B cell (primary cell): ENCODE measurements around the gene GPC3. TPM values are rescaled to one million over a fixed set of nuclear protein-coding genes. Genes with fewer than 3 reads are reported as not detected.

Source experiments
- ATAC-seq: fragments of 200-7000 bp; cut with Tn5 transposase; one replicate; pipeline ENCODE4 v1.10.0; 2021; ENCODE audit warnings: low read depth, mild to moderate bottlenecking, moderate number of reproducible peaks, moderate library complexity
- CTCF ChIA-PET: fragments of 350-600 bp; sonication (Branson Sonifier 250); formaldehyde crosslinking; loops from one replicate; lab custom pipeline; 2021; ENCODE audit warnings: antibody characterized with exemption, inconsistent platforms; lab: Charles Lee
- POLR2A ChIA-PET: fragments of 350-600 bp; sonication (Branson Sonifier 250); formaldehyde crosslinking; loops from one replicate; lab custom pipeline; 2021; ENCODE audit warnings: antibody characterized with exemption; lab: Charles Lee
- DNase-seq: peaks from one replicate; pipeline ENCODE4 v3.0.0; 2013
- H2AFZ ChIP-seq: 2 replicates; pipeline ENCODE4 v1.6.1; 2012; ENCODE audit warnings: mild to moderate bottlenecking, low read depth, low read length; ENCODE audit not compliant: insufficient read depth, poor library complexity, severe bottlenecking
- H3K27ac ChIP-seq, 2 donors: 1 replicate in 1 of 2; 2 replicates in 1 of 2; pipeline ENCODE4 v1.5.1; 2012 to 2013; ENCODE audit warnings: low read length in 2 of 2, mild to moderate bottlenecking in 2 of 2, moderate library complexity in 1 of 2
- H3K27me3 ChIP-seq, 4 experiments: fragments of 200-600 bp in 1 of 4; sonication (generic) in 1 of 4; replicated peaks in 1 of 4; 1 replicate in 2 of 4; 2 replicates in 2 of 4; pipeline versions ENCODE4 v1.6.1 to v1.7.0; 2013 to 2016; ENCODE audit warnings: low read length in 3 of 4, mild to moderate bottlenecking in 2 of 4, mixed read lengths in 1 of 4, moderate library complexity in 1 of 4; ENCODE audit not compliant: insufficient read depth in 4 of 4, control insufficient read depth in 3 of 4; ENCODE audit errors: control extremely low read depth in 1 of 4
- H3K36me3 ChIP-seq, 2 experiments: replicated peaks in 1 of 2; 1 replicate in 1 of 2; 2 replicates in 1 of 2; pipeline versions ENCODE4 v1.6.1 to v1.7.1; 2013; ENCODE audit warnings: low read length in 1 of 2; ENCODE audit not compliant: insufficient read depth in 2 of 2, control insufficient read depth in 1 of 2; ENCODE audit errors: control extremely low read depth in 1 of 2, extremely low read depth in 1 of 2
- H3K4me1 ChIP-seq, 2 donors: fragments of 200-600 bp in 1 of 2; sonication (generic) in 1 of 2; 1 replicate in 1 of 2; 2 replicates in 1 of 2; pipeline versions ENCODE4 v1.5.1 to v1.6.1; 2013 to 2017; ENCODE audit warnings: low read length in 2 of 2; ENCODE audit not compliant: control insufficient read depth in 2 of 2, insufficient read depth in 2 of 2
- H3K4me2 ChIP-seq: replicated peaks from 2 replicates; pipeline ENCODE3; 2012; ENCODE audit warnings: mild to moderate bottlenecking, low read depth, low read length; ENCODE audit not compliant: poor library complexity, severe bottlenecking
- H3K4me3 ChIP-seq, 5 experiments: fragments of 200-600 bp in 1 of 5; sonication (generic) in 1 of 5; 1 replicate in 3 of 5; 2 replicates in 2 of 5; pipeline versions ENCODE4 v1.5.1 to v1.7.0; 2011 to 2016; ENCODE audit warnings: low read length in 4 of 5, mild to moderate bottlenecking in 4 of 5, low read depth in 2 of 5, control low read depth in 1 of 5, moderate library complexity in 1 of 5; ENCODE audit not compliant: insufficient read depth in 1 of 5; ENCODE audit errors: control extremely low read depth in 1 of 5, extremely low read depth in 1 of 5
- H3K79me2 ChIP-seq: fragments of 200-600 bp; sonication (generic); one replicate; pipeline ENCODE4 v1.6.0; 2016; ENCODE audit warnings: low read length; ENCODE audit not compliant: control insufficient read depth, insufficient read depth
- H3K9ac ChIP-seq: fragments of 200-600 bp; sonication (generic); 2 replicates; pipeline ENCODE4 v1.6.1; 2017; ENCODE audit warnings: mild to moderate bottlenecking, low read length, moderate library complexity
- H3K9me3 ChIP-seq, 3 donors: one replicate each; pipeline versions ENCODE4 v1.6.1 to v1.7.1; 2013; ENCODE audit warnings: low read length in 2 of 3; ENCODE audit not compliant: control insufficient read depth in 2 of 3, insufficient read depth in 1 of 3; ENCODE audit errors: control extremely low read depth in 1 of 3
- H4K20me1 ChIP-seq: 2 replicates; pipeline ENCODE4 v1.6.0; 2012; ENCODE audit warnings: mild to moderate bottlenecking, low read length; ENCODE audit not compliant: insufficient read depth, control insufficient read depth, poor library complexity, severe bottlenecking
- H3K27ac Mint-ChIP-seq: one replicate; pipeline ENCODE4 v1.8.0; 2021; ENCODE audit warnings: mixed read lengths
- H3K27me3 Mint-ChIP-seq: one replicate; pipeline ENCODE4 v1.8.0; 2021; ENCODE audit warnings: mixed read lengths
- H3K4me1 Mint-ChIP-seq: one replicate; pipeline ENCODE4 v1.8.0; 2021; ENCODE audit warnings: mixed read lengths
- H3K4me3 Mint-ChIP-seq: one replicate; pipeline ENCODE4 v1.8.0; 2021; ENCODE audit warnings: mixed read lengths
- H3K9me3 Mint-ChIP-seq: one replicate; pipeline ENCODE4 v1.8.0; 2022; ENCODE audit warnings: mixed read lengths; ENCODE audit not compliant: insufficient read depth
- CTCF ChIP-seq: fragments of 200-600 bp; IDR thresholded peaks from one replicate; pipeline ENCODE4 v1.8.0; 2022; ENCODE audit warnings: antibody characterized with exemption, mild to moderate bottlenecking
- EZH2 ChIP-seq: IDR thresholded peaks from 2 replicates; pipeline ENCODE4 v1.6.1; 2012; ENCODE audit warnings: borderline replicate concordance, low read depth, mild to moderate bottlenecking, moderate library complexity, low read length; ENCODE audit not compliant: insufficient read depth, poor library complexity, severe bottlenecking
- WGBS: methylation state at CpG from one replicate; pipeline ENCODE4 v1.1.5; 2013; ENCODE audit warnings: missing lambda C conversion rate; ENCODE audit not compliant: insufficient coverage; 5-methylcytosine and 5-hydroxymethylcytosine counted together
- intact Hi-C: fragments of 100-400 bp; cut with micrococcal nuclease; formaldehyde crosslinking; loops from one replicate; pipeline ENCODE4 v1.10.0; 2022
- polyA plus RNA-seq: library from polyadenylated mRNA; depleted of rRNA; stranded (reverse); fragments of >200 nt; gene quantifications from 2 replicates; pipeline ENCODE4 v1.2.3, GENCODE V29; 2012
- total RNA-seq, 2 donors: library from RNA; stranded (reverse); fragments of 120-200 nt in 1 of 2; gene quantifications; 1 replicate in 1 of 2; 2 replicates in 1 of 2; pipeline versions ENCODE4 v1.2.3 to v1.2.4, GENCODE V29; 2013 to 2022

The GPC3 gene
- total and polyA plus RNA-seq, 2 donors (not counting 1 experiment from before 2014, with no cell fraction given), result not detected

- no peaks in the 10 kb centered on the region for H3K36me3 ChIP-seq
- H3K27ac ChIP-seq, result no peak overlapping the region
- TF ChIP-seq EZH2 (no peak), CTCF (no peak)
- H3K4me2 ChIP-seq, result no peak overlapping the region
- ChIA-PET POLR2A (no interaction called here), CTCF (interaction anchor here (1.7 kb wide), 1 partner anchor 10 kb away, joined by 5 read pairs; no protein-coding TSS in a partner anchor)
- peaks cover 0 to 3% (median 0%) of the 10 kb centered on the region in 4 experiments for H3K27me3 ChIP-seq
- Mint-ChIP-seq H3K27me3 (no peaks in the 10 kb centered on the region), H3K27ac (no peak overlapping the region), H3K9me3 (no peaks in the 10 kb centered on the region), H3K4me3 (no peak overlapping the region), H3K4me1 (peaks cover 5% of the 10 kb centered on the region)
- no peaks in the 10 kb centered on the region for H3K79me2 ChIP-seq
- DNase-seq (no peak), ATAC-seq (no peak)
- H3K4me1 ChIP-seq, result no peaks in the 10 kb centered on the region
- no peak overlapping the region for H2AFZ ChIP-seq
- no peak overlapping the region for H3K4me3 ChIP-seq
- WGBS, result no CpG with 5 or more reads among the region's 2 CpGs
- H4K20me1 ChIP-seq, result no peaks in the 10 kb centered on the region
- H3K9ac ChIP-seq, result no peak overlapping the region
- intact Hi-C loops, result no loop called here
- no peaks in the 10 kb centered on the region for H3K9me3 ChIP-seq
Observed at GRCh38 chrX:133850399-133850798, 135.0 kb downstream of the GPC3 start.

- no peak overlapping the region for H3K27ac ChIP-seq
- no peaks in the 10 kb centered on the region for H3K27me3 Mint-ChIP-seq
- no peak for ATAC-seq
- H2AFZ ChIP-seq, result no peak overlapping the region
- H3K4me1 ChIP-seq, result no peaks in the 10 kb centered on the region
- CTCF ChIA-PET, result no interaction called here
- no peak for TF ChIP-seq EZH2
- no peak for TF ChIP-seq CTCF
- H3K9me3 ChIP-seq, result no peaks in the 10 kb centered on the region
- H3K27me3 ChIP-seq, result peaks cover 0 to 3% (median 0%) of the 10 kb centered on the region in 4 experiments
- intact Hi-C loops, result no loop called here
- no peak overlapping the region for H3K4me3 Mint-ChIP-seq
- no peaks in the 10 kb centered on the region for H3K79me2 ChIP-seq
- H3K9me3 Mint-ChIP-seq, result no peaks in the 10 kb centered on the region
- H3K9ac ChIP-seq, result no peak overlapping the region
- H3K4me2 ChIP-seq, result no peak overlapping the region
- H3K4me3 ChIP-seq, result no peak overlapping the region
- no peaks in the 10 kb centered on the region for H3K36me3 ChIP-seq
- peaks cover 10% of the 10 kb centered on the region for H3K4me1 Mint-ChIP-seq
- DNase-seq, result no peak
- POLR2A ChIA-PET, result no interaction called here
- H3K27ac Mint-ChIP-seq, result no peak overlapping the region
- H4K20me1 ChIP-seq, result no peaks in the 10 kb centered on the region
Observed at GRCh38 chrX:133849676-133850075, 135.7 kb downstream of the GPC3 start.
